ENCODE data around the gene SBF2.

The SBF2 gene

GRCh38 chr11:9789910-9790309 lies 504.1 kb downstream of the SBF2 start:
- no peak for DNase-seq

- no peak for DNase-seq
These were observed 506.0 kb downstream of the SBF2 start for GRCh38 chr11:9787981-9788521.

- no peak for DNase-seq
These were observed 506.8 kb downstream of the SBF2 start for GRCh38 chr11:9787260-9787659.

- DNase-seq: no peak
These were observed 509.3 kb downstream of the SBF2 start for GRCh38 chr11:9784602-9785315.

- DNase-seq: no peak
These were observed 510.0 kb downstream of the SBF2 start for GRCh38 chr11:9783986-9784385.

GRCh38 chr11:9780929-9781328 lies 513.1 kb downstream of the SBF2 start:
- DNase-seq: no peak

- no peak for DNase-seq
These were observed 516.5 kb downstream of the SBF2 start for GRCh38 chr11:9777525-9777924.

- DNase-seq: no peak
These were observed 517.0 kb downstream of the SBF2 start for GRCh38 chr11:9777066-9777465.

- DNase-seq: no peak
These were observed 517.8 kb downstream of the SBF2 start for GRCh38 chr11:9776203-9776602.

- DNase-seq: no peak
These were observed 518.6 kb downstream of the SBF2 start for GRCh38 chr11:9775398-9775779.

GRCh38 chr11:9774591-9775397 lies 519.2 kb downstream of the SBF2 start:
- DNase-seq: no peak

GRCh38 chr11:9774109-9774508 lies 519.9 kb downstream of the SBF2 start:
- DNase-seq: no peak

GRCh38 chr11:9773524-9773923 lies 520.5 kb downstream of the SBF2 start:
- no peak for DNase-seq

GRCh38 chr11:9772218-9772617 lies 521.8 kb downstream of the SBF2 start:
- DNase-seq: no peak

GRCh38 chr11:9771071-9771511 lies 522.9 kb downstream of the SBF2 start:
- DNase-seq: no peak

GRCh38 chr11:9769621-9770020 lies 524.4 kb downstream of the SBF2 start:
- DNase-seq: no peak

- DNase-seq: peak; percentile 11
These were observed 528.5 kb downstream of the SBF2 start for GRCh38 chr11:9765320-9766101.

GRCh38 chr11:9763301-9763700 lies 530.7 kb downstream of the SBF2 start:
- DNase-seq: no peak

- no peak for DNase-seq
These were observed 531.5 kb downstream of the SBF2 start for GRCh38 chr11:9762531-9762930.

GRCh38 chr11:9761441-9761945 lies 532.5 kb downstream of the SBF2 start:
- DNase-seq: no peak

GRCh38 chr11:9760193-9760575 lies 533.8 kb downstream of the SBF2 start:
- DNase-seq: no peak

GRCh38 chr11:9759519-9760192 lies 534.4 kb downstream of the SBF2 start:
- DNase-seq: no peak
